Adrenal gland (tissue), 12 donors: ENCODE measurements around the gene SCYGR1. TPM values are rescaled to one million over a fixed set of nuclear protein-coding genes. Genes with fewer than 3 reads are reported as not detected.
"Not testable (repeated sequence)": the region's sequence is repeated elsewhere in the genome, so short reads cannot be mapped to it uniquely, and the experiment has no call there.

ENCODE experiments used
- DNase-seq, 7 donors: peaks; one replicate each; pipeline ENCODE4 v3.0.0-alpha.2; 2019 to 2020
- H3K27ac ChIP-seq, 5 donors: fragments of 200-600 bp; sonication (generic) in 4 of 5; 1 replicate in 3 of 5; 2 replicates in 2 of 5; pipeline versions ENCODE4 v1.5.1 to v1.8.0; 2016 to 2020; ENCODE audit warnings: mild to moderate bottlenecking in 1 of 5
- H3K27me3 ChIP-seq: fragments of 200-600 bp; 2 replicates; pipeline ENCODE4 v1.8.0; 2021
- H3K36me3 ChIP-seq, 2 donors: fragments of 200-600 bp; replicated peaks in 1 of 2; 1 replicate in 1 of 2; 2 replicates in 1 of 2; pipeline versions ENCODE4 v1.5.1 to v1.8.0; 2018 to 2022
- H3K4me1 ChIP-seq, 2 donors: fragments of 200-600 bp; replicated peaks in 1 of 2; 1 replicate in 1 of 2; 2 replicates in 1 of 2; pipeline versions ENCODE4 v1.5.1 to v1.8.0; 2018 to 2021
- H3K4me3 ChIP-seq, 4 donors: fragments of 200-600 bp; sonication (generic) in 3 of 4; one replicate each; pipeline ENCODE4 v1.5.1; 2016 to 2018
- H3K9me3 ChIP-seq, 3 donors: fragments of 200-600 bp; sonication (generic) in 1 of 3; replicated peaks in 1 of 3; 1 replicate in 2 of 3; 2 replicates in 1 of 3; pipeline versions ENCODE4 v1.5.1 to v1.8.0; 2016 to 2021
- CTCF ChIP-seq, 6 experiments: fragments of 450-650 bp in 4 of 6; fragments of 200-600 bp in 2 of 6; sonication (generic) in 1 of 6; IDR thresholded peaks; 1 replicate in 5 of 6; 2 replicates in 1 of 6; pipeline versions ENCODE4 v1.5.1 to v1.8.0; 2016 to 2021; ENCODE audit warnings: antibody characterized with exemption in 6 of 6, mild to moderate bottlenecking in 2 of 6, moderate library complexity in 1 of 6
- POLR2A ChIP-seq, 2 donors: fragments of 450-650 bp; IDR thresholded peaks; one replicate each; pipeline ENCODE4 v1.6.1; 2017; ENCODE audit warnings: antibody characterized with exemption in 2 of 2, mild to moderate bottlenecking in 2 of 2, moderate library complexity in 1 of 2
- WGBS, 4 donors: extraction: QIAGEN DNeasy Blood & Tissue Kit in 2 of 4; methylation state at CpG; one replicate each; pipeline versions ENCODE4 v1.1.5 to v1.1.7; 2013 to 2017; 5-methylcytosine and 5-hydroxymethylcytosine counted together
- intact Hi-C, 2 donors: fragments of 100-400 bp; cut with DNase I; formaldehyde crosslinking; loops; one replicate each; pipeline versions ENCODE4 v1.14.1 to v1.15.0; 2022 to 2023
- polyA plus RNA-seq, 3 donors: library from polyadenylated mRNA; stranded (reverse); fragments of 200-250 nt in 2 of 3; fragments of 350-450 nt in 1 of 3; fragmentation: Illumina TruSeq in 1 of 3; extraction: RNeasy Lipid Tissue Mini Kit (QIAGEN cat#74804) in 1 of 3; gene quantifications; one replicate each; pipeline ENCODE4 v1.2.3, GENCODE V29; 2013 to 2014
- total RNA-seq, 9 donors: library from RNA; depleted of rRNA in 4 of 9; stranded (reverse); fragments of >200 nt in 4 of 9; fragments of 120-200 nt in 1 of 9; fragmentation: NEBNext Ultra II Directional in 1 of 9; extraction: Animal tissue kit (Norgen Biotek cat#: 25700) in 1 of 9; gene quantifications; one replicate each; pipeline versions ENCODE4 v1.1.0 to v1.2.4, GENCODE V29; 2013 to 2023
- donor health status: healthy with polysubstance abuse.
- donor health status: Bipolar disorder and iron deficiency.
- donor health status: DM: yes; HTN: yes; CAD: no.
- donor health status: DM: no; HTN: no; CAD: no.
- donor health status: DM: no; HTN: no; CAD: no.
- donor health status: DM: yes; HTN: yes; CAD: no.

SCYGR1 gene
- total and polyA plus RNA-seq, 12 donors, result not detected

- Histone ChIP-seq H3K27me3 (no peaks in the 10 kb centered on the region), H3K27ac (peak overlapping the region in 2 of 5 donors; percentile 31 to 56), H3K4me3 (no peak overlapping the region), H3K9me3 (no peaks in the 10 kb centered on the region), H3K4me1 (peaks cover 4 to 27% of the 10 kb centered on the region in 2 donors), H3K36me3 (no peaks in the 10 kb centered on the region)
- no peak for DNase-seq
- TF ChIP-seq CTCF (IDR thresholded peaks at IDR 0.05), result no peak
- TF ChIP-seq POLR2A (IDR thresholded peaks at IDR 0.05), result no peak
- intact Hi-C loops, result no loop called here
- WGBS, 4 donors, result 68 to 88% (median 76%) methylated on average over 3 of the region's 3 CpGs
Measured at GRCh38 chr2:227367427-227367795, 20.3 kb downstream of the SCYGR1 start.

GRCh38 chr2:227366769-227367426, 20.9 kb downstream of the SCYGR1 start:
- Histone ChIP-seq H3K4me1 (peaks cover 4 to 27% of the 10 kb centered on the region in 2 donors), H3K36me3 (no peaks in the 10 kb centered on the region), H3K27ac (peak overlapping the region in 2 of 5 donors; percentile 31 to 56), H3K4me3 (no peak overlapping the region), H3K27me3 (no peaks in the 10 kb centered on the region), H3K9me3 (no peaks in the 10 kb centered on the region)
- DNase-seq, result peak in 2 of 7 donors; percentile 33 to 40
- intact Hi-C loops, result no loop called here
- TF ChIP-seq CTCF (IDR thresholded peaks at IDR 0.05), result no peak
- no peak for TF ChIP-seq POLR2A (IDR thresholded peaks at IDR 0.05)
- 47 to 66% (median 55%) methylated on average over 9 to 11 of the region's 11 CpGs for WGBS, 4 donors

- intact Hi-C loops, result no loop called here
- no peaks in the 10 kb centered on the region for H3K36me3 ChIP-seq
- H3K9me3 ChIP-seq, result no peaks in the 10 kb centered on the region
- no peak for DNase-seq
- H3K4me1 ChIP-seq, result peaks cover 3 to 20% of the 10 kb centered on the region in 2 donors
- no peaks in the 10 kb centered on the region for H3K27me3 ChIP-seq
- no peak overlapping the region for H3K4me3 ChIP-seq
- TF ChIP-seq CTCF (IDR thresholded peaks at IDR 0.05), result no peak
- no peak overlapping the region for H3K27ac ChIP-seq
- 23 to 80% (median 44%) methylated on average over 3 of the region's 3 CpGs for whole genome bisulfite sequencing, 4 donors
Measured at GRCh38 chr2:227365833-227366232, 21.9 kb downstream of the SCYGR1 start.

- H3K27me3 ChIP-seq, intact Hi-C loops, H3K4me3 ChIP-seq, H3K36me3 ChIP-seq, H3K27ac ChIP-seq, H3K9me3 ChIP-seq, DNase-seq: not testable (repeated sequence)
- 87 to 94% (median 92%) methylated on average over 11 of the region's 11 CpGs for WGBS, 4 donors
- H3K4me1 ChIP-seq, result peaks cover 0 to 15% of the 10 kb centered on the region in 2 donors
Measured at GRCh38 chr2:227364585-227365263, 23.0 kb downstream of the SCYGR1 start.
